Measurements from ENCODE around the gene ARFGEF3.
"Not testable (repeated sequence)": the region's sequence is repeated elsewhere in the genome, so short reads cannot be mapped to it uniquely, and the experiment has no call there.

Gene ARFGEF3

GRCh38 chr6:138271451-138271850 is 109.7 kb downstream of the ARFGEF3 start:
- no peak for DNase-seq (ENCODE audit: low read depth in 2 of 2)

DNA sequence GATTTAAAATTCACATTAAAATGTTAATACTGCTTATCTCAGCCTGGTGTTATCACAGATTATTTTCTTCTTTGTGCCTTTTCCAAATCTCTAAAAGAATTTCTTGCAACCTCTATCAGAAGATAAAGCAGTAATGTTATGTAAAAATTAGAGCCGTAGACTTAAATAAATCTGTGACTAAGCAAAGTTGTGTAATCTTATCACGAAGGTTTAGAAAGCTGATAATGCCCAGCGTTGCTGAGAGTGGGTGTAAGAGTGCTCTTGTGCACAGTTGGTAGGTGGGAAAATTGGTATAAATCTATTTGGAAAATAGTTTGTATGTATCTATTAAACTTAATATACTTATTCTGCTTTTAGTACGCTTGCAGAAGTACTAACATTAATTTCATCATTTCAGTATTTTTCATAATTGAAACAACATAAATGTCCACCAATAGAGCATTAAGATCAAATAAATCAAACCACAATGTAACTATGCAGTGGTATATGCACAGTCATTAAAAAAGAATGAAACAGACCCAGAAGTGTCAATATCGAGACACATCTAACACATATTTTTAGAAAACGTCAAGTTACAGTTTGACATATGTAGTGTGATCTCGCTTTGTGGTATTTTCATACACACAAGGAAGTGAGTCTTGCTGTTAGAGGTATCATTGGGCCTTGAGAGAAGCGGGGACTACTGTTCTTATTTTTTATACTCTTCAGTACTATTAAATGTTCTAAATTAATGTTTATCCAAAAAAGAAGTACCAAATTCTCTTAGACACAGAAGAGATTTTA is 111.0 kb downstream of the ARFGEF3 start:
- no peak for DNase-seq (ENCODE audit: low read depth in 2 of 2)

GRCh38 chr6:138275976-138276375 is 114.2 kb downstream of the ARFGEF3 start:
- no peak for DNase-seq (ENCODE audit: low read depth in 2 of 2)

DNA sequence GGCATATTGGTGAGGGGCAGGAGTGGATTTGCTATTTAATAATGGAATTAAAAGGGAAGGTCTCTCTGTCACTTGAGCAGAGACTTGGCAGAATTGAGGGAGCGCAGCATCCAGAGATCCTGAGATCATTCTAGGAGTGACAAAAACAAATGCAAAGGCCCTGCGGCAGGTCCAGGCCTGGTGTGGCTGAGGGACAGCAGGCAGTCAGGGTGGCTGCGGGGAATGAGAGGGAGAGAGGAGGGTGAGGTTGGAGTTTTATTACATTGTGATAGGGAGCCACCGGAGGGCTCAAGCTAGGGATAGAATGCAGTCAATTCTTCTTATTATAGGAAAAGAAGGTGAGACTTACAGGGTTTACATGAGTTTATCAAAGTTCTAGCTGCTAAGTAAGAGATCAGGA is 116.1 kb downstream of the ARFGEF3 start:
- no peak for DNase-seq (ENCODE audit: low read depth in 2 of 2)

GRCh38 chr6:138278326-138278725 is 116.6 kb downstream of the ARFGEF3 start:
- no peak for DNase-seq (ENCODE audit: low read depth in 2 of 2)

GRCh38 chr6:138285800-138286199 is 124.1 kb downstream of the ARFGEF3 start:
- no peak for DNase-seq (ENCODE audit: low read depth in 2 of 2)

DNA sequence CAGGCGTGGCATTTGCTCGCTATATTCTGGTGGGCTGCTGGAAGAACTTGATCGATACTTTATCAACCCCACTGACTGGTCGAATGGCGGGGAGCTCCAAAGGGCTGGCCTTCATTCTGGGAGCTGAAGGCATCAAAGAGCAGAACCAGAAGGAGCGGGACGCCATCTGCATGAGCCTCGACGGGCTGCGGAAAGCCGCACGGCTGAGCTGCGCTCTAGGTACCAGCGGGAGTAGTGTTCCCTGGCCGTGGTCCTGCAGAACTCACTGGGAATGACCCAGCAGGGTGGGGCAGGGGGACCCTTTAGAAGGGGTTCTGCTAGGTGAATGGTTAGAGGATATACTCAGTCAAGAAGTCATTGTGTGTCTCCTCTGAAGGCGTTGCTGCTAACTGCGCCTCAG is 125.0 kb downstream of the ARFGEF3 start:
- no peak for DNase-seq (ENCODE audit: low read depth in 2 of 2)

- peak in 1 of 2 donors; percentile 17 for DNase-seq (ENCODE audit: low read depth in 2 of 2)
These were observed 125.6 kb downstream of the ARFGEF3 start for GRCh38 chr6:138287144-138287955.

GRCh38 chr6:138288428-138289085 is 126.8 kb downstream of the ARFGEF3 start:
- not testable (repeated sequence) for DNase-seq (ENCODE audit: low read depth in 2 of 2)

- DNase-seq (ENCODE audit: low read depth in 2 of 2), result no peak
These were observed 128.0 kb downstream of the ARFGEF3 start for GRCh38 chr6:138289739-138290138.

GRCh38 chr6:138290423-138290962 is 128.8 kb downstream of the ARFGEF3 start:
- DNase-seq (ENCODE audit: low read depth in 2 of 2), result no peak

DNA sequence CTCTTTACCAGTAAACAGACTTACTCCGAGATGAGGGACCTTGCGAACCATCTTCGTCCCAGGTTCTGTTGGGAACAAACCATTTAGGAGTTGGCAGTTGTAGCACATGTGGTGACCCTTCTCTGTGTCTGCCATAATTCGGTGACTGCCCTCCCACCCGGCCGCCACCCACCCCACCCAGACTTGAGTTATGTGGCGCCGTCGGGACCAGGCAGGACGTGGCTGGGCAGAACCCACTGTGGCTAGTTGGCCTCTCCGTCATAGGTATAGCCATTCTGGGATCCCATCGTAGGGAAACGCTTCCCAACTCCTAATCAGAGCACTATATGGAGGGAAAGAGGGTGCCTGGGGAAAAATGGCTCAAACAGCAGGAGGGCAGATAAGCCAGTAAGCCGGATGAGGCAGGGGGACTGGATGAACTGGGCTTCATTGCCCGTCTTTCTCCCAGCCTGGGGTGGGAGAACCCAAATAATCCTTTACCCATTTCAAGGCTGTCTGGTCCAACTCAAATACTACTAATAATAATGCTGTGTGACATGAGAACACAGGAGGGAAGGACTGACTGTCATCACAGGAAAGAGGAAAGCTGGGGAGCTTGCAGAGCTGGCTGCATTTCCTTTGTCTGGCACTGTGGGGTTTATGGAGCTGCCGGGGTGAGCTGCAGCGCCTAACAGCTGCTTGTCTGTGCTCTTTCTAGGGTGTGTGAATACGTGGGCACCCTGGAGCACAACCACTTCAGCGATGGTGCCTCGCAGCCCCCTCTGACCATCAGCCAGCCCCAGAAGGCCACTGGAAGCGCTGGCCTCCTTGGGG is 129.5 kb downstream of the ARFGEF3 start:
- DNase-seq (ENCODE audit: low read depth in 2 of 2), result no peak

DNA sequence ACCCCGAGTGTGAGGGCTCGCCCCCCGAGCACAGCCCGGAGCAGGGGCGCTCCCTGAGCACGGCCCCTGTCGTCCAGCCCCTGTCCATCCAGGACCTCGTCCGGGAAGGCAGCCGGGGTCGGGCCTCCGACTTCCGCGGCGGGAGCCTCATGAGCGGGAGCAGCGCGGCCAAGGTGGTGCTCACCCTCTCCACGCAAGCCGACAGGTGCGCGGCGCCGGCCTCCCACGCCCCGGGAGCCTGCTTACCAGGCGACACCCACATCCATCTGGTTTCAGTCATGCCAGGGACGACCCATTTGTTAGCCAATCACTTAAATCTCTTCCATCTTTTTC is 130.1 kb downstream of the ARFGEF3 start:
- no peak for DNase-seq (ENCODE audit: low read depth in 2 of 2)

GRCh38 chr6:138292482-138292881 is 130.7 kb downstream of the ARFGEF3 start:
- DNase-seq (ENCODE audit: low read depth in 2 of 2), result no peak

DNA sequence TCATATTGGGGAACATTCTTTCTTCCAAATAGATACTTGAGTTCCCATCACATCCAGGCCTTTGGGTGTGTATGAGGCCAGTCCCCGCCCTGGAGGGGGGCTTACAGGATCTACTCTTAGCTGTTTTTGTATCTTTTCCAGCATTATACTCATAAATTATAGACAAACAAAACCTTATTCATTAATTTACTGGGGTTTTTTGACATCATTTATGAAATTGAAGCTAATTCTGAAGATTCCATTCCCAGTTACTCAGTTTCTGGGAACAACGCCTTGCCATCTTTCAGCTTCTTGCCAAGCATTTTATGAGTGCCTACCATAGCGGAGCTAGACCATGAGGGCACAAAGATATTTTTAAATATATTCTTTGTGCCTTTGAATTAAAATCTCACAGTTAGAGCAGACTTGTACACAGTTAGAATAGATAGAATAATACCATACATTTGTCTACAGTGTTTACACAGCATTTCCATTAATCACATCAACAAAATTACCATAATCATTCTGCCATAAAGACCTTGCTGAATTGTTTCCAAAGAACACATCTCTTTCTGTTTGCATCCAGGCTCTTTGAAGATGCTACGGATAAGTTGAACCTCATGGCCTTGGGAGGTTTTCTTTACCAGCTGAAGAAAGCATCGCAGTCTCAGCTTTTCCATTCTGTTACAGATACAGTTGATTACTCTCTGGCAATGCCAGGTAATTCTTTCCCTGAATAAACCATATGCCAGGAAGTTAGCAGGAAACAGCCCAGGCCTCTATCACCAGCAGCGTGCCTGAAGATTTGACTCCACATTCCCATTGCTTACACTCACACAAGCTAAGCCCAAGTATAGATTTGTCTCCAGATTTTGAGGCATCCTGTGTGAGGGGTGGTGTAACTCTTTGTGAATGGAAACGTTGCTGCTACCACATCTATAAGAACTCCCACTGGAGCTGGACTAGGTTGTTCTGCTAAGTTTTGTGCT is 132.0 kb downstream of the ARFGEF3 start:
- no peak for DNase-seq (ENCODE audit: low read depth in 2 of 2)

DNA sequence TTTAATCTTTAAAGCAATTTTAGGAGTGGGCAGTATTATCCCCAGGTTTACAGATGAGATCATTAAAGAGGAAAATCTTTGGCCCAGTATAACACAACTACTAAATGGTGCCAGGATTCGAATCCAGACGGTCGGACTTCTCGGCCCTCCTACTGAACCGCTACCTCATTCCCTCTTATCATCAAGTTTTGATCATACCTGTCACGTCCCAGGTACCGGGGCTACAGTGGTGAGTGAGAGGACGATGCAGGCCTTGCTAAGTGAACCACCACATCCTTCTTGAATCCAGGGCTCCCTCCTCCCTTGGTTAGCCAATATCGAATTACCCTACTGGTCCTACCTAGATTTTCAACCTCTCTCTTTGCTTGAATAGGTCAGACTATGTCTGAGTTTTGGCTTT is 134.6 kb downstream of the ARFGEF3 start:
- no peak for DNase-seq (ENCODE audit: low read depth in 2 of 2)

DNA sequence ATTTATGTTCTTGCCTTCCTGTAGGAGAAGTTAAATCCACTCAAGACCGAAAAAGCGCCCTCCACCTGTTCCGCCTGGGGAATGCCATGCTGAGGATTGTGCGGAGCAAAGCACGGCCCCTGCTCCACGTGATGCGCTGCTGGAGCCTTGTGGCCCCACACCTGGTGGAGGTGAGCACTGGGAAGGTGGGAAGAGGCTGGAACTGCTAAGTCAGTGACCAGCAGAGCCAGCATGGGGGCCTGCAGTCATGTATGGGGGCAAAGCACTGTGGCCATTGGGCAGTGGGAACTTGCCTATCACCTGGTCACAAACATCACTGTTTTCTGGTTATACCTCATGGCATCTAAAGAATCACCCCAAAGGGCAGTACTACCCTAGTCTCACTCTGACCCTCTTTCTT is 135.0 kb downstream of the ARFGEF3 start:
- DNase-seq (ENCODE audit: low read depth in 2 of 2), result no peak

DNA sequence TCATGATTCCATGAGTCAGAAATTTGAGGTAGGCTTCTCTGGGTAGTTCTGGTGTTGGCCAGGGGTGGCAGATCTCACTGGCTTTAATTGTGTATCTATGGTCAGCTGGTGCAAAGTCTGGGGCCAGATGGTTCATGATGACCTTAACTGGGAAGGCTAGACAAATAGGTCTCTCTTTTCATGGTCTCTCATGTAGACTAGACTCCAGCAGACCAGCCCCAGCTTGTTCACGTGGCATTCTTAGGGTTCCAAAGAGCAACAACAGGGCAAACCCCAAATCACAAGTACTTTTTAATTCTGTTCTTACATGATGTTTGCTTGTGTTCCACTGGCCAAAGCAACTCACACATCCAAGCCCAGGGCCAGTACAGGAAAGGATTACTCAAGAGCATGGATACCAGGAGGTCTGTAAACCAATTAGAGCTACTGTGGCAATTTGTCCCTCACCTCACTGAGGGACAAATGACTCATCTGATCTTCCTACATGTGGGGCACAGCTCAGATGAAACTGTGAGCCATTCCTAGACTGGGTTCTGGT is 136.1 kb downstream of the ARFGEF3 start:
- no peak for DNase-seq (ENCODE audit: low read depth in 2 of 2)

DNA sequence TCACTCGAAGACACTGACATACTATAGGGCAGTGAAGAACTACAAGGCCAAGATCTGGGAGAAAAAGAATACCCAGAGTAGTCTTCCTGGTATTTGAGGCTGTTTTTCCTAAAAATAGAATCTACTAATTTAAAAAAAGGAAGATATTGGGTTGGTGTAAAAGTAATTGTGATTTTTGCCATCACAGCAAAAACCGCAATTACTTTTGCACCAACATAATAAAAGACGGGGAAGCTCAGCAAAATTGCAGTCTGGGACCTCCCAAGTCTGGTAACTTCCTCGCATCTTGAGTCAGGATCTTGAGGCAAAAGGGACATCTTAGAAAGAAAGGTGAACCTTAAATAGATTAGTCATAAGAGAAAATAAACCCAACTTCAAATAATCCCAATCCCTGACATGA is 138.7 kb downstream of the ARFGEF3 start:
- no peak for DNase-seq (ENCODE audit: low read depth in 2 of 2)

GRCh38 chr6:138302554-138302953 is 140.8 kb downstream of the ARFGEF3 start:
- no peak for DNase-seq (ENCODE audit: low read depth in 2 of 2)
